Panc1 (cell line): ENCODE measurements around the gene BIK. TPM values are rescaled to one million over a fixed set of nuclear protein-coding genes. Genes with fewer than 3 reads are reported as not detected.
A peak's percentile ranks its signal among the peaks of the same experiment; 100 is the strongest.

ENCODE experiments used
- ATAC-seq: fragments of 200-7000 bp; cut with Tn5 transposase; 2 replicates; pipeline ENCODE4 v1.9.1; 2020; ENCODE audit warnings: mild to moderate bottlenecking, moderate library complexity
- BruUV-seq: library from RNA; stranded (reverse); fragments of 400-500 nt; replicated peaks from 2 replicates; lab custom pipeline; 2021; lab: Mats Ljungman, UMichigan
- CTCF ChIA-PET: fragments of 300-600 bp; sonication (Branson Sonifier 250); formaldehyde crosslinking; loops from one replicate; lab custom pipeline; 2022; ENCODE audit warnings: antibody characterized with exemption; lab: Charles Lee
- POLR2A ChIA-PET: fragments of 300-600 bp; sonication (Branson Sonifier 250); formaldehyde crosslinking; loops from one replicate; lab custom pipeline; 2022; ENCODE audit warnings: antibody characterized with exemption; lab: Charles Lee
- DNase-seq: peaks from one replicate; pipeline ENCODE4 v3.0.0-alpha.2; 2010; ENCODE audit warnings: low read depth, low spot score
- H3K27ac ChIP-seq: 2 replicates; pipeline ENCODE4 v1.5.1; 2011; ENCODE audit warnings: mild to moderate bottlenecking, low read length, inconsistent platforms
- H3K27me3 ChIP-seq: fragments of 200-500 bp; sonication (Bioruptor generic); 2 replicates; pipeline ENCODE4 v1.6.0; 2014; ENCODE audit warnings: low read length, inconsistent platforms; ENCODE audit not compliant: control insufficient read depth, insufficient read depth
- H3K36me3 ChIP-seq: fragments of 200-500 bp; sonication (Bioruptor generic); 2 replicates; pipeline ENCODE4 v1.5.1; 2014; ENCODE audit warnings: inconsistent platforms, mild to moderate bottlenecking, low read length, moderate library complexity; ENCODE audit not compliant: control insufficient read depth, insufficient read depth
- H3K4me1 ChIP-seq: 2 replicates; pipeline ENCODE4 v1.5.1; 2011; ENCODE audit warnings: inconsistent platforms, mild to moderate bottlenecking, low read length, moderate library complexity; ENCODE audit not compliant: control insufficient read depth, insufficient read depth
- H3K4me3 ChIP-seq, 2 experiments: 2 replicates each; pipeline ENCODE4 v1.5.1; 2011 to 2012; ENCODE audit warnings: low read depth in 2 of 2, low read length in 2 of 2, mild to moderate bottlenecking in 2 of 2, inconsistent platforms in 1 of 2, moderate library complexity in 1 of 2
- H3K9me3 ChIP-seq: fragments of 200-500 bp; sonication (Bioruptor generic); 2 replicates; pipeline ENCODE4 v1.5.1; 2014; ENCODE audit warnings: low read depth, mild to moderate bottlenecking, inconsistent platforms, low read length, moderate library complexity; ENCODE audit not compliant: control insufficient read depth, insufficient read depth
- CTCF ChIP-seq: fragments of 450-650 bp; IDR thresholded peaks from 2 replicates; pipeline ENCODE4 v1.5.1; 2017; ENCODE audit warnings: mild to moderate bottlenecking
- POLR2AphosphoS5 ChIP-seq: IDR thresholded peaks from 2 replicates; pipeline ENCODE4 v1.6.1; 2012; ENCODE audit warnings: mild to moderate bottlenecking, low read depth, low read length, moderate library complexity
- REST ChIP-seq, 2 experiments: IDR thresholded peaks; 2 replicates each; pipeline ENCODE4 v1.6.1; 2011 to 2012; ENCODE audit warnings: low read depth in 2 of 2, control low read depth in 1 of 2, low read length in 1 of 2, mild to moderate bottlenecking in 1 of 2, moderate library complexity in 1 of 2; ENCODE audit not compliant: insufficient read depth in 1 of 2
- SIN3A ChIP-seq: IDR thresholded peaks from 2 replicates; pipeline ENCODE4 v1.6.1; 2012; ENCODE audit warnings: low read depth, mild to moderate bottlenecking, low read length, moderate library complexity, borderline replicate concordance; ENCODE audit not compliant: insufficient read depth
- TCF7L2 ChIP-seq: IDR thresholded peaks from 2 replicates; pipeline ENCODE4 v1.6.1; 2011; ENCODE audit warnings: mild to moderate bottlenecking, low read depth, low read length, inconsistent platforms
- in situ Hi-C: cut with HindIII; loops from 2 replicates; pipeline ENCODE4 v1.10.0; 2016; ENCODE audit warnings: low sequenced_read_pairs, low pct_unique_long_range_greater_than_20kb
- intact Hi-C: fragments of 100-400 bp; cut with micrococcal nuclease; formaldehyde crosslinking; loops from one replicate; pipeline ENCODE4 v1.10.0; 2022; ENCODE audit not compliant: unreplicated experiment
- total RNA-seq: library from RNA; stranded (reverse); gene quantifications from one replicate; pipeline ENCODE4 v1.2.1, GENCODE V29; 2021; ENCODE audit not compliant: unreplicated experiment

Gene BIK
- total RNA-seq, 1 experiment from 2014 or later, result 0.18 TPM

GRCh38 chr22:43118953-43119458 lies 8.5 kb downstream of the BIK start:
- H3K27ac ChIP-seq, result no peak overlapping the region
- no TSS peak for BruUV-seq
- ATAC-seq (no peak), DNase-seq (no peak)
- ChIA-PET CTCF (no interaction called here), POLR2A (no interaction called here)
- TF ChIP-seq POLR2AphosphoS5 (no peak), SIN3A (no peak), REST (IDR thresholded peaks at IDR 0.05; ENCODE audit: insufficient read depth in 1 of 2, low read depth in 2 of 2, low read length in 1 of 2) (no peak), TCF7L2 (no peak), CTCF (no peak)
- H3K9me3 ChIP-seq, result no peaks in the 10 kb centered on the region
- no peaks in the 10 kb centered on the region for H3K36me3 ChIP-seq
- no peak overlapping the region for H3K4me3 ChIP-seq
- H3K27me3 ChIP-seq, result no peaks in the 10 kb centered on the region
- in situ Hi-C loops, result no loop called here
- intact Hi-C loops, result no loop called here
- no peaks in the 10 kb centered on the region for H3K4me1 ChIP-seq

- ATAC-seq (peak; percentile 91), DNase-seq (no peak)
- H3K9me3 ChIP-seq, result no peaks in the 10 kb centered on the region
- BruUV-seq, result no TSS peak
- no peaks in the 10 kb centered on the region; the same call in 1 of the 2 replicates for H3K36me3 ChIP-seq
- CTCF ChIA-PET, result interaction anchor here (0.7 kb wide), 1 partner anchor 38 kb away, joined by 6 read pairs; no protein-coding TSS in a partner anchor
- intact Hi-C loops, result no loop called here
- H3K4me1 ChIP-seq, result peaks cover 4% of the 10 kb centered on the region
- no peak overlapping the region for H3K4me3 ChIP-seq
- 0 out of 2 replicates have a peak overlapping the region, but pooled peaks have one; percentile 34 for H3K27ac ChIP-seq
- no peaks in the 10 kb centered on the region for H3K27me3 ChIP-seq
- TF ChIP-seq CTCF, result no peak
- in situ Hi-C loops, result no loop called here
- POLR2A ChIA-PET, result interaction anchor here (0.6 kb wide), 1 partner anchor 682 kb away, joined by 3 read pairs; no protein-coding TSS in a partner anchor
Observed at GRCh38 chr22:43126501-43127165, 16.1 kb downstream of the BIK start.
